OCI-LY3 (cell line): Measurements from ENCODE around the gene TTC6.

Experiments
- CTCF ChIP-seq: fragments of 200-600, 300-600 bp; sonication (generic); IDR thresholded peaks from 2 replicates; pipeline ENCODE4 v1.5.1; 2014; ENCODE audit warnings: antibody characterized with exemption, low read length, low read depth
- EZH2phosphoT487 ChIP-seq: fragments of 200-600 bp; shearing (Covaris generic); IDR thresholded peaks from 2 replicates; pipeline ENCODE4 v1.6.1; 2018; ENCODE audit warnings: antibody characterized with exemption, mixed run types, low read depth

- TF ChIP-seq CTCF (no peak), EZH2phosphoT487 (no peak)
These were observed 11.0 kb upstream of the TTC6 start for GRCh38 chr14:37584211-37585100.
